ENCODE results near the gene DAGLB. TPM values are rescaled to one million over a fixed set of nuclear protein-coding genes. Genes with fewer than 3 reads are reported as not detected.
A peak's percentile ranks its signal among the peaks of the same experiment; 100 is the strongest.

Gene DAGLB
- total and polyA plus RNA-seq, 2 of the 8 experiments (the other 6 are each of a cell fraction or from before 2014, with no cell fraction given), result 27.0 to 39.6 TPM

DNA sequence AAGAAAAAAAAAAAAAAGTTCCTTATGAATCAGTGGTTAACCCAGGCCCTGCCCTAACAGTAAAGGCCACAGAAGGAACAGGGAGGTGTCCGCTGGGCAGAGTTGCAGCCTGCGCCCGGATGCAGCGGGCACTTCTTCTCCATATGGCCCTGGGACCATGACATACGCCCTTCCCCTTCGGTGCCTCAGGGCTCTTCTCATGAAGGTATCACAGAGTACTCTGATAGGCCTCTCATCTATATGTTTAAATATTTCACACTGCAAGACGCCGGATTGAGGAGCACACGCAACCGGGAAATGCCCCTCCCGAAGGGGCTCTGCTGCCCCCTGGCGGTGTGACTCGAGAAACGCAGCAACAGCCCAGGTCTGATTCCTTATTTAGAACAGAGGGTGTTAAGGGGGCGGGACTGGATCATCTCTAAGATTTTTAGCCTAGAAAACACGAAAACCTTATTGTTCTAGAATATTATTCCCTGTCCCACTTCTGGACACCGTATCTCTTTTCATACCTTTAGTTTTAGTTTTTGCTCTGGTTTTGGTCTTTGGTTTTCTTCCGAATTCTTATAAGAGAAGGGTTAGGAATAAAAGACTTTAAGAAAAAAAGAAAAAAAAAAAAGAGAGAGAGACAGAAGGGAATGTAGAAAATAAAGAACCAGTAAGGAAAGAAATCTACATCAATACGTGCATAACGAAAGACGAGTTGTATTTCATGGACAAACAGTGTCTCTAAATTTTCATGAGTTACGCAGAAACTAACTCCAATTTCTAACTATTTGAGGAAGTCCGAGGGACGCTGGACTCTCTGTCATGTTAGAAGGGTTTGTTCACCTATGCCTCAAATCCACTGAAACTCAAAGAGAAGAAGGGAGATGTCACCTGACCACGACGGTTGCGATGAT is 12.0 kb downstream of the DAGLB start:
- H2AK5ac ChIP-seq (ENCODE audit: low read depth, low read length), result no peak overlapping the region
- no peak overlapping the region for H3K23ac ChIP-seq (ENCODE audit: insufficient read length)
- H4K8ac ChIP-seq (ENCODE audit: extremely low read depth, insufficient read depth, low read length), result peak overlapping the region; percentile 59; the same call in 1 of the 2 replicates
- H3K79me2 ChIP-seq (ENCODE audit: control insufficient read depth in 1 of 2, insufficient read depth in 2 of 2, low read length in 2 of 2), result peaks cover 3 to 60% of the 10 kb centered on the region in 2 experiments
- FAIRE-seq (no peak), DNase-seq (ENCODE audit: low read depth in 1 of 2, low spot score in 2 of 2) (peak; percentile 56 to 95)
- H3K14ac ChIP-seq (ENCODE audit: insufficient read length), result no peak overlapping the region
- H4K91ac ChIP-seq (replicated peaks; ENCODE audit: insufficient read length, low read length), result no peak overlapping the region
- ChIA-PET POLR2A (ENCODE audit: partially characterized antibody) (interaction anchor here (0.7 to 3.1 kb wide), 3 partner anchors 11 to 16 kb away, joined by 3 to 25 read pairs (median 3); partner anchors contain the start of gene DAGLB), CTCF (ENCODE audit: partially characterized antibody) (interaction anchor here (0.5 to 2.4 kb wide), 8 partner anchors 8 to 1925 kb away, joined by 3 to 6 read pairs (median 4); no protein-coding TSS in a partner anchor)
- H3K4me3 ChIP-seq (ENCODE audit: extremely low read depth in 1 of 4, insufficient read depth in 2 of 4, low read depth in 3 of 4, low read length in 4 of 4), result no peak overlapping the region
- no peak overlapping the region for H3K9ac ChIP-seq (replicated peaks in 1 of 4; ENCODE audit: extremely low read depth in 1 of 4, low read depth in 3 of 4, low read length in 3 of 4)
- no peak overlapping the region; the same call in 1 of the 2 replicates for H3K27ac ChIP-seq (ENCODE audit: low read depth, low read length)
- no peak overlapping the region for H2BK120ac ChIP-seq (replicated peaks; ENCODE audit: low read depth, low read length)
- H3K9me3 ChIP-seq (ENCODE audit: insufficient read depth in 2 of 2, low read depth in 1 of 2, low read length in 1 of 2), result no peaks in the 10 kb centered on the region
- no peak overlapping the region for H2BK5ac ChIP-seq (ENCODE audit: low read depth, low read length)
- no peak overlapping the region for H4K5ac ChIP-seq (ENCODE audit: insufficient read length, low read depth, low read length)
- no peak overlapping the region for H3K4ac ChIP-seq (replicated peaks; ENCODE audit: insufficient read length, low read depth, low read length)
- H3K56ac ChIP-seq (replicated peaks; ENCODE audit: insufficient read length, low read depth, low read length), result no peak overlapping the region
- peaks cover 0 to 2% (median 0%) of the 10 kb centered on the region in 4 experiments; a peak in 2 of 7 replicates for H3K4me1 ChIP-seq (replicated peaks in 1 of 4; ENCODE audit: control insufficient read depth in 3 of 4, insufficient read depth in 4 of 4, low read length in 3 of 4)
- H3K27me3 ChIP-seq (replicated peaks in 1 of 4; ENCODE audit: control insufficient read depth in 3 of 4, extremely low read depth in 1 of 4, insufficient read depth in 3 of 4, low read length in 3 of 4), result no peaks in the 10 kb centered on the region
- no peaks in the 10 kb centered on the region for H3K23me2 ChIP-seq (ENCODE audit: low read depth, low read length)
- no peak overlapping the region for H2BK12ac ChIP-seq (ENCODE audit: low read depth, low read length)
- 66% methylated on average over 27 of the region's 27 CpGs; no CpG with 5 or more reads in 1 of the 2 experiments for WGBS, 2 experiments (ENCODE audit: extremely low coverage in 1 of 2, insufficient coverage in 1 of 2, insufficient read length in 1 of 2, insufficient replicate concordance in 2 of 2, low coverage in 1 of 2, low lambda C conversion rate in 2 of 2, missing lambda C conversion rate in 1 of 2)
- H3K79me1 ChIP-seq (ENCODE audit: low read depth, low read length), result peaks cover 15% of the 10 kb centered on the region
- no peak overlapping the region for H3K4me2 ChIP-seq (ENCODE audit: insufficient read depth in 1 of 2, low read depth in 2 of 2, low read length in 2 of 2)
- no peak overlapping the region for H2AFZ ChIP-seq (ENCODE audit: low read length)
- H3K36me3 ChIP-seq (ENCODE audit: control insufficient read depth in 2 of 4, insufficient read depth in 4 of 4, low read length in 3 of 4), result peaks cover 0 to 22% (median 16%) of the 10 kb centered on the region in 4 experiments; a peak in 6 of 8 replicates
- peaks cover 9 to 16% of the 10 kb centered on the region in 2 experiments for H4K20me1 ChIP-seq (replicated peaks in 1 of 2; ENCODE audit: control insufficient read depth in 1 of 2, insufficient read depth in 2 of 2, low read length in 2 of 2)
- no peak overlapping the region for H2BK20ac ChIP-seq (ENCODE audit: low read length)
- no peak overlapping the region for H2BK15ac ChIP-seq (ENCODE audit: low read length)
- H3K18ac ChIP-seq (ENCODE audit: extremely low read depth, low read length), result no peak overlapping the region
- no peak for TF ChIP-seq POU5F1 (IDR thresholded peaks at IDR 0.05; ENCODE audit: low read depth, low read length)
- no peak for TF ChIP-seq EP300 (IDR thresholded peaks at IDR 0.05; ENCODE audit: borderline replicate concordance in 1 of 2, low read depth in 2 of 2, low read length in 2 of 2)
- TF ChIP-seq RAD21 (IDR thresholded peaks at IDR 0.05 in 1 of 2, conservative IDR thresholded peaks at IDR 0.05 in 1 of 2; ENCODE audit: low read depth in 2 of 2, low read length in 2 of 2), result peak; percentile 70 to 81
- TF ChIP-seq YY1 (IDR thresholded peaks at IDR 0.05; ENCODE audit: low read depth, low read length), result 0 out of 2 replicates have a peak, but pooled peaks have one; percentile 21
- TF ChIP-seq SP1 (IDR thresholded peaks at IDR 0.05; ENCODE audit: low read depth, low read length), result no peak
- TF ChIP-seq CREB1 (IDR thresholded peaks at IDR 0.05), result 0 out of 2 replicates have a peak, but pooled peaks have one; percentile 17
- TF ChIP-seq MAX (IDR thresholded peaks at IDR 0.05), result no peak
- TF ChIP-seq POLR2A (IDR thresholded peaks at IDR 0.05; ENCODE audit: control extremely low read depth in 1 of 2, low read depth in 2 of 2, low read length in 2 of 2), result no peak
